IMR-90 (cell line): ENCODE results near the gene CPXM2. TPM values are rescaled to one million over a fixed set of nuclear protein-coding genes. Genes with fewer than 3 reads are reported as not detected.

Experiments
- ATAC-seq: fragments of 200-7000 bp; cut with Tn5 transposase; 2 replicates; pipeline ENCODE4 v1.9.1; 2020; ENCODE audit warnings: low read depth, mild to moderate bottlenecking, moderate library complexity
- BruUV-seq: library from RNA; stranded (reverse); fragments of 400-500 nt; replicated peaks from 2 replicates; lab custom pipeline; 2021; lab: Mats Ljungman, UMichigan
- CTCF ChIA-PET: fragments of 300-600 bp; formaldehyde crosslinking; extraction: SDS; loops from one replicate; lab custom pipeline; 2021; ENCODE audit warnings: antibody characterized with exemption; lab: Yijun Ruan, JAX
- POLR2A ChIA-PET: fragments of 300-600 bp; sonication (Branson Sonifier 250); formaldehyde crosslinking; loops from one replicate; lab custom pipeline; 2022; ENCODE audit warnings: antibody characterized with exemption; ENCODE audit not compliant: unreplicated experiment; lab: Charles Lee
- DNase-seq: peaks from one replicate; pipeline ENCODE4 v3.0.0; 2013
- H2AFZ ChIP-seq: replicated peaks from 2 replicates; pipeline ENCODE3; 2013; ENCODE audit warnings: low read length, mild to moderate bottlenecking; ENCODE audit not compliant: poor library complexity
- H2AK5ac ChIP-seq: 2 replicates; pipeline ENCODE4 v1.6.1; 2013; ENCODE audit warnings: low read depth, low read length, inconsistent platforms
- H2AK9ac ChIP-seq: replicated peaks from 2 replicates; pipeline ENCODE3; 2013; ENCODE audit warnings: mild to moderate bottlenecking, low read depth, low read length, moderate library complexity; ENCODE audit not compliant: poor library complexity
- H2BK120ac ChIP-seq: 2 replicates; pipeline ENCODE4 v1.6.1; 2013; ENCODE audit warnings: low read depth, low read length, inconsistent platforms
- H2BK15ac ChIP-seq: 3 replicates; pipeline ENCODE4 v1.6.1; 2013; ENCODE audit warnings: low read depth, low read length, inconsistent platforms
- H2BK20ac ChIP-seq: 2 replicates; pipeline ENCODE4 v1.6.1; 2013; ENCODE audit warnings: low read depth, mild to moderate bottlenecking, inconsistent platforms, low read length, moderate library complexity
- H2BK5ac ChIP-seq: 2 replicates; pipeline ENCODE4 v1.6.1; 2013; ENCODE audit warnings: mild to moderate bottlenecking, low read depth, low read length, inconsistent platforms; ENCODE audit not compliant: poor library complexity, severe bottlenecking
- H3K14ac ChIP-seq: replicated peaks from 2 replicates; pipeline ENCODE4 v1.6.1; 2013; ENCODE audit warnings: low read depth, low read length, inconsistent platforms
- H3K18ac ChIP-seq: 2 replicates; pipeline ENCODE4 v1.6.1; 2013; ENCODE audit warnings: low read depth, low read length, control low read depth
- H3K23ac ChIP-seq: 2 replicates; pipeline ENCODE4 v1.6.1; 2013; ENCODE audit warnings: low read depth, low read length, inconsistent platforms
- H3K27ac ChIP-seq: 2 replicates; pipeline ENCODE4 v1.5.1; 2013; ENCODE audit warnings: mild to moderate bottlenecking, control low read depth, low read length; ENCODE audit not compliant: insufficient read depth
- H3K27me3 ChIP-seq: 2 replicates; pipeline ENCODE4 v1.6.1; 2013; ENCODE audit warnings: low read length; ENCODE audit not compliant: control insufficient read depth, insufficient read depth
- H3K36me3 ChIP-seq: 2 replicates; pipeline ENCODE4 v1.6.1; 2013; ENCODE audit warnings: low read length, mixed read lengths; ENCODE audit not compliant: control insufficient read depth, insufficient read depth
- H3K4ac ChIP-seq: 2 replicates; pipeline ENCODE4 v1.6.1; 2013; ENCODE audit warnings: low read depth, low read length, inconsistent platforms
- H3K4me1 ChIP-seq: 2 replicates; pipeline ENCODE4 v1.6.1; 2013; ENCODE audit warnings: low read length, mixed read lengths; ENCODE audit not compliant: control insufficient read depth, insufficient read depth
- H3K4me2 ChIP-seq: 2 replicates; pipeline ENCODE4 v1.6.1; 2013; ENCODE audit warnings: low read depth, mild to moderate bottlenecking, control low read depth, low read length, moderate library complexity
- H3K4me3 ChIP-seq: 2 replicates; pipeline ENCODE4 v1.5.1; 2013; ENCODE audit warnings: low read depth, mild to moderate bottlenecking, control low read depth, low read length, moderate library complexity; ENCODE audit not compliant: insufficient read depth
- H3K56ac ChIP-seq: 2 replicates; pipeline ENCODE4 v1.6.1; 2013; ENCODE audit warnings: low read length, inconsistent platforms; ENCODE audit not compliant: insufficient read depth; ENCODE audit errors: extremely low read depth
- H3K79me1 ChIP-seq, 2 experiments: 2 replicates each; pipeline ENCODE4 v1.6.1; 2013; ENCODE audit warnings: low read length in 2 of 2, inconsistent platforms in 1 of 2, low read depth in 1 of 2
- H3K9ac ChIP-seq: 2 replicates; pipeline ENCODE4 v1.6.1; 2013; ENCODE audit warnings: low read depth, low read length, control low read depth
- H3K9me1 ChIP-seq: 2 replicates; pipeline ENCODE4 v1.6.1; 2013; ENCODE audit warnings: low read length, inconsistent platforms; ENCODE audit not compliant: insufficient read depth
- H3K9me3 ChIP-seq: 2 replicates; pipeline ENCODE4 v1.6.1; 2013; ENCODE audit warnings: low read length; ENCODE audit not compliant: control insufficient read depth, insufficient read depth
- H4K20me1 ChIP-seq: 2 replicates; pipeline ENCODE4 v1.6.1; 2013; ENCODE audit warnings: low read length, inconsistent platforms; ENCODE audit not compliant: insufficient read depth
- H4K5ac ChIP-seq: 2 replicates; pipeline ENCODE4 v1.6.1; 2013; ENCODE audit warnings: mild to moderate bottlenecking, low read depth, low read length, control low read depth
- H4K8ac ChIP-seq, 2 experiments: 2 replicates each; pipeline ENCODE4 v1.6.1; 2013; ENCODE audit warnings: low read depth in 2 of 2, low read length in 2 of 2, control low read depth in 1 of 2, inconsistent platforms in 1 of 2
- H4K91ac ChIP-seq: 2 replicates; pipeline ENCODE4 v1.6.1; 2013; ENCODE audit warnings: low read depth, low read length, inconsistent platforms; ENCODE audit not compliant: insufficient read depth
- BHLHE40 ChIP-seq: fragments of 150-350 bp; IDR thresholded peaks from 2 replicates; pipeline ENCODE4 v1.6.1; 2016; ENCODE audit warnings: mild to moderate bottlenecking, low read depth, low read length
- CEBPB ChIP-seq: IDR thresholded peaks from 2 replicates; pipeline ENCODE4 v1.6.1; 2012; ENCODE audit warnings: low read depth, low read length, improper control_type of control experiment
- CHD1 ChIP-seq: IDR thresholded peaks from 2 replicates; pipeline ENCODE4 v1.6.1; 2012; ENCODE audit warnings: low read depth, low read length, improper control_type of control experiment
- FOS ChIP-seq: fragments of 150-350 bp; IDR thresholded peaks from 2 replicates; pipeline ENCODE4 v1.6.1; 2016; ENCODE audit warnings: low read depth, low read length
- MAFK ChIP-seq: IDR thresholded peaks from 2 replicates; pipeline ENCODE4 v1.6.1; 2012; ENCODE audit warnings: low read depth, low read length, improper control_type of control experiment
- MAZ ChIP-seq: IDR thresholded peaks from 2 replicates; pipeline ENCODE4 v1.6.1; 2012; ENCODE audit warnings: low read depth, mild to moderate bottlenecking, low read length, improper control_type of control experiment, moderate library complexity, borderline replicate concordance
- MXI1 ChIP-seq: IDR thresholded peaks from 2 replicates; pipeline ENCODE4 v1.6.1; 2012; ENCODE audit warnings: low read depth, mild to moderate bottlenecking, low read length, moderate library complexity, borderline replicate concordance
- NFE2L2 ChIP-seq: fragments of 150-350 bp; IDR thresholded peaks from 2 replicates; pipeline ENCODE4 v1.6.1; 2016; ENCODE audit warnings: low read depth, mild to moderate bottlenecking, low read length
- POLR2A ChIP-seq: IDR thresholded peaks from 2 replicates; pipeline ENCODE4 v1.6.1; 2012; ENCODE audit warnings: mild to moderate bottlenecking, low read depth, low read length
- RAD21 ChIP-seq: IDR thresholded peaks from 2 replicates; pipeline ENCODE4 v1.6.1; 2012; ENCODE audit warnings: low read length, improper control_type of control experiment
- RCOR1 ChIP-seq: IDR thresholded peaks from 2 replicates; pipeline ENCODE4 v1.6.1; 2012; ENCODE audit warnings: mild to moderate bottlenecking, low read length, improper control_type of control experiment; ENCODE audit not compliant: insufficient replicate concordance
- RFX5 ChIP-seq: IDR thresholded peaks from 2 replicates; pipeline ENCODE4 v1.8.0; 2012; ENCODE audit warnings: low read depth, mild to moderate bottlenecking, low read length, moderate library complexity
- SMC3 ChIP-seq: fragments of 150-350 bp; IDR thresholded peaks from 2 replicates; pipeline ENCODE4 v1.6.1; 2016; ENCODE audit warnings: low read depth, mild to moderate bottlenecking, antibody characterized with exemption, low read length, moderate library complexity
- USF2 ChIP-seq: fragments of 150-350 bp; IDR thresholded peaks from 2 replicates; pipeline ENCODE4 v1.6.1; 2017; ENCODE audit warnings: mild to moderate bottlenecking, antibody characterized with exemption, low read length, low read depth
- WGBS, 2 experiments: methylation state at CpG; one replicate each; pipeline versions ENCODE4 v1.1.5 to v1.1.7; 2013; ENCODE audit warnings: missing lambda C conversion rate in 2 of 2; ENCODE audit not compliant: insufficient read length in 1 of 2; ENCODE audit errors: extremely low coverage in 2 of 2; 5-methylcytosine and 5-hydroxymethylcytosine counted together
- dilution Hi-C: fragments of 300-500 bp; cut with HindIII; formaldehyde crosslinking; loops from one replicate; pipeline ENCODE4 v1.14.3; 2018; ENCODE audit warnings: low sequenced_read_pairs; ENCODE audit not compliant: unreplicated experiment
- in situ Hi-C: fragments of 300-500 bp; cut with MboI; formaldehyde crosslinking; loops from 3 replicates; pipeline ENCODE4 v1.14.3; 2019; ENCODE audit warnings: low sequenced_read_pairs, inconsistent platforms, mixed read lengths
- intact Hi-C: fragments of 100-400 bp; cut with micrococcal nuclease; formaldehyde crosslinking; loops from 2 replicates; pipeline ENCODE4 v1.10.0; 2022
- polyA plus RNA-seq, 3 experiments: library from polyadenylated mRNA; depleted of rRNA; stranded (reverse); fragments of >200 nt; gene quantifications; 2 replicates each; pipeline ENCODE4 v1.2.3, GENCODE V29; 2012; ENCODE audit warnings: low replicate concordance in 1 of 3
- total RNA-seq: library from RNA; depleted of rRNA; stranded (reverse); fragments of >200 nt; gene quantifications from 2 replicates; pipeline ENCODE4 v1.2.3, GENCODE V29; 2012
- TF ChIP-seq, protein P1 (sequence below): conservative IDR thresholded peaks from 2 replicates; pipeline ENCODE4 v1.5.1; 2012; ENCODE audit warnings: mild to moderate bottlenecking, low read depth, low read length, improper control_type of control experiment
- TF ChIP-seq, protein P2 (sequence below): fragments of 150-350 bp; IDR thresholded peaks from 2 replicates; pipeline ENCODE4 v1.6.1; 2016; ENCODE audit warnings: low read depth, mild to moderate bottlenecking, low read length, moderate library complexity, borderline replicate concordance

Gene CPXM2
- total and polyA plus RNA-seq, 2 of the 4 experiments (the other 2 are of a cell fraction) = not detected

DNA sequence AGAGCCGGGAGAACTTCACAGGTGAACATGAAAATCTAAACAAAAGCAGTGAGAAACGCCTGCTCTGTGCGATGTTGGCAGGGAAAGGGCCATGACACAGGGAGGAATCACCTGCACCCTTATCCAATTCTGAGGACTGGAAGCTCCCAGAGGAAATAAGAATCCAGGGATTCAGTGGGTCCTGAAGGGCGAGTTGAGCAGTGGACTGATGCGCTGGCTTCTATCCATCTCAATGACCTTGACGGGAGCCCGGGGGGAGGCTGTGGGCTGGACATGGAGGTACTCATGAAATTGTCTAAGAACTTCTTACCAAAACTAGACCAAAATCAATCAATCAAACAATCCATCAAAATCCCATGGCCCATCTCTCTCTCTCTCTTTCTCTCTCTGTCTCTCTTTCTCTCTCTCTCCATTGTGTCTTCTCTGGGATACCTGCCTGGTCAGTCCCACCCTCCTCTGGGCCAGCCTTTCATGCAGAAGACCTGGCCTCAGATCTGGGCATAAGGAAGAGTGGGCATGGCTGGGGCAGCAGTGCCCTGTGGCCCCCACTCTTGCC, 7.2 kb downstream of the CPXM2 start:
- H2AK9ac ChIP-seq = no peak overlapping the region
- H3K27ac ChIP-seq = no peak overlapping the region
- POLR2A ChIA-PET = no interaction called here
- H2BK120ac ChIP-seq = no peak overlapping the region
- H3K27me3 ChIP-seq = no peaks in the 10 kb centered on the region
- no peak for ATAC-seq
- no peak overlapping the region for H2BK15ac ChIP-seq
- no CpG with 5 or more reads among the region's 7 CpGs for WGBS, 2 experiments
- no peak for TF ChIP-seq MAFK
- no peak for TF ChIP-seq USF2
- no peak for TF ChIP-seq RFX5
- no peak for TF ChIP-seq CHD1
- TF ChIP-seq NFE2L2 = no peak
- TF ChIP-seq, protein P1, sequence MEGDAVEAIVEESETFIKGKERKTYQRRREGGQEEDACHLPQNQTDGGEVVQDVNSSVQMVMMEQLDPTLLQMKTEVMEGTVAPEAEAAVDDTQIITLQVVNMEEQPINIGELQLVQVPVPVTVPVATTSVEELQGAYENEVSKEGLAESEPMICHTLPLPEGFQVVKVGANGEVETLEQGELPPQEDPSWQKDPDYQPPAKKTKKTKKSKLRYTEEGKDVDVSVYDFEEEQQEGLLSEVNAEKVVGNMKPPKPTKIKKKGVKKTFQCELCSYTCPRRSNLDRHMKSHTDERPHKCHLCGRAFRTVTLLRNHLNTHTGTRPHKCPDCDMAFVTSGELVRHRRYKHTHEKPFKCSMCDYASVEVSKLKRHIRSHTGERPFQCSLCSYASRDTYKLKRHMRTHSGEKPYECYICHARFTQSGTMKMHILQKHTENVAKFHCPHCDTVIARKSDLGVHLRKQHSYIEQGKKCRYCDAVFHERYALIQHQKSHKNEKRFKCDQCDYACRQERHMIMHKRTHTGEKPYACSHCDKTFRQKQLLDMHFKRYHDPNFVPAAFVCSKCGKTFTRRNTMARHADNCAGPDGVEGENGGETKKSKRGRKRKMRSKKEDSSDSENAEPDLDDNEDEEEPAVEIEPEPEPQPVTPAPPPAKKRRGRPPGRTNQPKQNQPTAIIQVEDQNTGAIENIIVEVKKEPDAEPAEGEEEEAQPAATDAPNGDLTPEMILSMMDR = no peak
- TF ChIP-seq RCOR1 = no peak
- TF ChIP-seq BHLHE40 = no peak
- no peak for TF ChIP-seq RAD21
- TF ChIP-seq MXI1 = no peak
- TF ChIP-seq FOS = no peak
- no peak for TF ChIP-seq CEBPB
- TF ChIP-seq SMC3 = no peak
- no peak for TF ChIP-seq POLR2A
- TF ChIP-seq, protein P2, sequence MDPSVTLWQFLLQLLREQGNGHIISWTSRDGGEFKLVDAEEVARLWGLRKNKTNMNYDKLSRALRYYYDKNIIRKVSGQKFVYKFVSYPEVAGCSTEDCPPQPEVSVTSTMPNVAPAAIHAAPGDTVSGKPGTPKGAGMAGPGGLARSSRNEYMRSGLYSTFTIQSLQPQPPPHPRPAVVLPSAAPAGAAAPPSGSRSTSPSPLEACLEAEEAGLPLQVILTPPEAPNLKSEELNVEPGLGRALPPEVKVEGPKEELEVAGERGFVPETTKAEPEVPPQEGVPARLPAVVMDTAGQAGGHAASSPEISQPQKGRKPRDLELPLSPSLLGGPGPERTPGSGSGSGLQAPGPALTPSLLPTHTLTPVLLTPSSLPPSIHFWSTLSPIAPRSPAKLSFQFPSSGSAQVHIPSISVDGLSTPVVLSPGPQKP = no peak
- TF ChIP-seq MAZ = no peak
- no peak overlapping the region for H2BK5ac ChIP-seq
- no peaks in the 10 kb centered on the region for H3K4me1 ChIP-seq
- intact Hi-C loops = no loop called here
- H3K4me2 ChIP-seq = no peak overlapping the region
- H2BK20ac ChIP-seq = no peak overlapping the region
- H4K91ac ChIP-seq = no peak overlapping the region
- no peak overlapping the region for H4K5ac ChIP-seq
- H3K14ac ChIP-seq = no peak overlapping the region
- no peak for DNase-seq
- no peaks in the 10 kb centered on the region for H3K9me1 ChIP-seq
- H3K9ac ChIP-seq = no peak overlapping the region
- no peaks in the 10 kb centered on the region for H3K36me3 ChIP-seq
- peaks cover 30% of the 10 kb centered on the region for H3K9me3 ChIP-seq
- H3K18ac ChIP-seq = no peak overlapping the region
- H2AK5ac ChIP-seq = no peak overlapping the region
- no peak overlapping the region for H4K8ac ChIP-seq
- CTCF ChIA-PET = no interaction called here
- no peaks in the 10 kb centered on the region for H3K79me1 ChIP-seq
- BruUV-seq = no TSS peak
- H3K23ac ChIP-seq = no peak overlapping the region
- no peak overlapping the region for H3K4ac ChIP-seq
- H3K4me3 ChIP-seq = no peak overlapping the region
- no peaks in the 10 kb centered on the region for H4K20me1 ChIP-seq
- no peak overlapping the region for H2AFZ ChIP-seq
- dilution Hi-C loops = no loop called here
- no peak overlapping the region for H3K56ac ChIP-seq
- in situ Hi-C loops = no loop called here
